ENCODE measurements around the gene IFIT1B.

The IFIT1B gene

GRCh38 chr10:89414879-89415821 is 37.3 kb downstream of the IFIT1B start:
- DNase-seq (ENCODE audit: low read depth) = no peak
- H3K4me3 ChIP-seq (ENCODE audit: low read depth, low read length) = peak overlapping the region; percentile 83
- TF ChIP-seq CTCF (IDR thresholded peaks at IDR 0.05; ENCODE audit: control insufficient read depth, extremely low read depth, insufficient read depth) = no peak

- no peak overlapping the region for H3K4me3 ChIP-seq (ENCODE audit: low read depth, low read length)
- no peak for DNase-seq (ENCODE audit: low read depth)
Observed at GRCh38 chr10:89416465-89416864, 38.6 kb downstream of the IFIT1B start.

GRCh38 chr10:89419548-89419947 is 41.7 kb downstream of the IFIT1B start:
- no peak overlapping the region for H3K4me3 ChIP-seq (ENCODE audit: low read depth, low read length)
- DNase-seq (ENCODE audit: low read depth) = no peak
- TF ChIP-seq CTCF (IDR thresholded peaks at IDR 0.05; ENCODE audit: control insufficient read depth, extremely low read depth, insufficient read depth) = no peak

More at GRCh38 chr10:89416465-89416864, 38.6 kb downstream of the IFIT1B start:
- no peak for TF ChIP-seq CTCF (IDR thresholded peaks at IDR 0.05; ENCODE audit: control insufficient read depth, extremely low read depth, insufficient read depth)

GRCh38 chr10:89421018-89421476 is 43.2 kb downstream of the IFIT1B start:
- TF ChIP-seq CTCF (IDR thresholded peaks at IDR 0.05; ENCODE audit: control insufficient read depth, extremely low read depth, insufficient read depth) = no peak
- DNase-seq (ENCODE audit: low read depth) = peak; percentile 44
- no peak overlapping the region for H3K4me3 ChIP-seq (ENCODE audit: low read depth, low read length)

GRCh38 chr10:89425000-89425399 is 47.1 kb downstream of the IFIT1B start:
- DNase-seq (ENCODE audit: low read depth) = no peak
- no peak for TF ChIP-seq CTCF (IDR thresholded peaks at IDR 0.05; ENCODE audit: control insufficient read depth, extremely low read depth, insufficient read depth)
- H3K4me3 ChIP-seq (ENCODE audit: low read depth, low read length) = no peak overlapping the region

- peak; percentile 34 for DNase-seq (ENCODE audit: low read depth)
- H3K4me3 ChIP-seq (ENCODE audit: low read depth, low read length) = no peak overlapping the region
- TF ChIP-seq CTCF (IDR thresholded peaks at IDR 0.05; ENCODE audit: control insufficient read depth, extremely low read depth, insufficient read depth) = peak; percentile 92
Observed at GRCh38 chr10:89426230-89426868, 48.5 kb downstream of the IFIT1B start.

All from LNCaP clone FGC (cell line).